ENCODE data around the gene CAPN9.

Gene CAPN9

GRCh38 chr1:230800891-230801840 is 54.0 kb downstream of the CAPN9 start:
- TF ChIP-seq EGR1 (IDR thresholded peaks at IDR 0.05) (no peak), CREB1 (IDR thresholded peaks at IDR 0.05; ENCODE audit: low read depth) (no peak), USF1 (IDR thresholded peaks at IDR 0.05) (no peak)

- TF ChIP-seq EGR1 (IDR thresholded peaks at IDR 0.05): no peak
- no peak for TF ChIP-seq EP300 (IDR thresholded peaks at IDR 0.05; ENCODE audit: borderline replicate concordance)
- no peak for TF ChIP-seq TCF12 (IDR thresholded peaks at IDR 0.05; ENCODE audit: low read depth)
- TF ChIP-seq REST (IDR thresholded peaks at IDR 0.05; ENCODE audit: low read depth): no peak
- no peak for TF ChIP-seq NFIC (IDR thresholded peaks at IDR 0.05)
- no peak for TF ChIP-seq TEAD4 (IDR thresholded peaks at IDR 0.05)
- no peak for TF ChIP-seq RAD21 (IDR thresholded peaks at IDR 0.05; ENCODE audit: low read depth)
- TF ChIP-seq FOXM1 (IDR thresholded peaks at IDR 0.05; ENCODE audit: borderline replicate concordance, low read depth): no peak
- no peak for TF ChIP-seq CEBPB (IDR thresholded peaks at IDR 0.05)
- no peak for TF ChIP-seq TAF1 (IDR thresholded peaks at IDR 0.05; ENCODE audit: low read depth)
- no peak for TF ChIP-seq MAX (IDR thresholded peaks at IDR 0.05)
- TF ChIP-seq YY1 (IDR thresholded peaks at IDR 0.05; ENCODE audit: low read depth): no peak
- no peak for TF ChIP-seq ZBTB7A (IDR thresholded peaks at IDR 0.05; ENCODE audit: low read depth)
- TF ChIP-seq CREB1 (IDR thresholded peaks at IDR 0.05; ENCODE audit: low read depth): no peak
- no peak for TF ChIP-seq USF1 (IDR thresholded peaks at IDR 0.05)
Measured at GRCh38 chr1:230804396-230804795, 57.2 kb downstream of the CAPN9 start.

GRCh38 chr1:230806552-230806951 is 59.4 kb downstream of the CAPN9 start:
- no peak for TF ChIP-seq RAD21 (IDR thresholded peaks at IDR 0.05; ENCODE audit: low read depth)
- TF ChIP-seq TEAD4 (IDR thresholded peaks at IDR 0.05): no peak
- TF ChIP-seq YY1 (IDR thresholded peaks at IDR 0.05; ENCODE audit: low read depth): no peak
- no peak for TF ChIP-seq USF1 (IDR thresholded peaks at IDR 0.05)
- TF ChIP-seq TCF12 (IDR thresholded peaks at IDR 0.05; ENCODE audit: low read depth): no peak
- no peak for TF ChIP-seq CREB1 (IDR thresholded peaks at IDR 0.05; ENCODE audit: low read depth)
- no peak for TF ChIP-seq CEBPB (IDR thresholded peaks at IDR 0.05)
- TF ChIP-seq FOXM1 (IDR thresholded peaks at IDR 0.05; ENCODE audit: borderline replicate concordance, low read depth): no peak
- TF ChIP-seq EP300 (IDR thresholded peaks at IDR 0.05; ENCODE audit: borderline replicate concordance): no peak
- no peak for TF ChIP-seq REST (IDR thresholded peaks at IDR 0.05; ENCODE audit: low read depth)
- no peak for TF ChIP-seq TAF1 (IDR thresholded peaks at IDR 0.05; ENCODE audit: low read depth)

- TF ChIP-seq CREB1 (IDR thresholded peaks at IDR 0.05; ENCODE audit: low read depth) (no peak), RAD21 (IDR thresholded peaks at IDR 0.05; ENCODE audit: low read depth) (no peak), NFIC (IDR thresholded peaks at IDR 0.05) (no peak), TCF12 (IDR thresholded peaks at IDR 0.05; ENCODE audit: low read depth) (no peak), CEBPB (IDR thresholded peaks at IDR 0.05) (no peak), YY1 (IDR thresholded peaks at IDR 0.05; ENCODE audit: low read depth) (no peak), FOXM1 (IDR thresholded peaks at IDR 0.05; ENCODE audit: borderline replicate concordance, low read depth) (no peak), TAF1 (IDR thresholded peaks at IDR 0.05; ENCODE audit: low read depth) (no peak), EGR1 (IDR thresholded peaks at IDR 0.05) (no peak), REST (IDR thresholded peaks at IDR 0.05; ENCODE audit: low read depth) (no peak), EP300 (IDR thresholded peaks at IDR 0.05; ENCODE audit: borderline replicate concordance) (no peak), ZBTB7A (IDR thresholded peaks at IDR 0.05; ENCODE audit: low read depth) (no peak)
Measured at GRCh38 chr1:230807029-230807428, 59.8 kb downstream of the CAPN9 start.

Measured in Ishikawa (cell line).